K562 (cell line): Measurements from ENCODE around the gene LYPD3. TPM values are rescaled to one million over a fixed set of nuclear protein-coding genes. Genes with fewer than 3 reads are reported as not detected.
A peak's percentile ranks its signal among the peaks of the same experiment; 100 is the strongest.

Experiments
- ATAC-seq: fragments of 200-7000 bp; cut with Tn5 transposase; 3 replicates; pipeline ENCODE4 v1.9.1; 2020; ENCODE audit warnings: moderate library complexity
- BruUV-seq: library from RNA; stranded (reverse); fragments of 400-500 nt; replicated peaks from 2 replicates; lab custom pipeline; 2021; lab: Mats Ljungman, UMichigan
- CTCF ChIA-PET: fragments of 300-600 bp; formaldehyde crosslinking; extraction: SDS; loops from one replicate; lab custom pipeline; 2021; ENCODE audit warnings: low intra/inter-chr PET ratio; lab: Yijun Ruan, JAX
- POLR2A ChIA-PET: fragments of 300-600, 350-650 bp; sonication (Branson Sonifier 250); formaldehyde crosslinking; extraction: SDS; loops from one replicate; lab custom pipeline; 2021; ENCODE audit warnings: antibody characterized with exemption, inconsistent platforms; lab: Yijun Ruan, JAX
- DNase-seq, 4 experiments: peaks; one replicate each; pipeline versions ENCODE4 v3.0.0 to v3.0.0-alpha.2; 2011 to 2018; ENCODE audit warnings: low spot score in 3 of 4, mixed read lengths in 3 of 4; ENCODE audit errors: extremely low read depth in 1 of 4
- FAIRE-seq: peaks from 2 replicates; lab custom pipeline; 2011; peaks lifted over from hg19 to GRCh38; lab: Jason Lieb, UNC
- H2AFZ ChIP-seq: 2 replicates; pipeline ENCODE4 v1.6.0; 2011; ENCODE audit warnings: low read depth, low read length, control low read depth, inconsistent platforms
- H3K27ac ChIP-seq: fragments of 200-600 bp; 3 replicates; pipeline ENCODE4 v1.8.0; 2011; ENCODE audit warnings: low read depth, mild to moderate bottlenecking, control low read depth, inconsistent platforms, low read length, moderate library complexity, mixed read lengths; ENCODE audit errors: extremely low read depth
- H3K27me3 ChIP-seq, 2 experiments: fragments of 300-600 bp in 1 of 2; 2 replicates in 1 of 2; 3 replicates in 1 of 2; pipeline versions ENCODE4 v1.6.0 to v1.8.0; 2011; ENCODE audit warnings: inconsistent platforms in 2 of 2, low read length in 2 of 2, mild to moderate bottlenecking in 1 of 2, mixed read lengths in 1 of 2, moderate library complexity in 1 of 2; ENCODE audit not compliant: control insufficient read depth in 2 of 2, insufficient read depth in 2 of 2
- H3K36me3 ChIP-seq: fragments of 300-600 bp; 3 replicates; pipeline ENCODE4 v1.8.0; 2011; ENCODE audit warnings: mild to moderate bottlenecking, low read length, inconsistent platforms; ENCODE audit not compliant: control insufficient read depth, insufficient read depth
- H3K4me1 ChIP-seq, 2 experiments: fragments of 200-600 bp in 1 of 2; replicated peaks in 1 of 2; 2 replicates in 1 of 2; 3 replicates in 1 of 2; pipeline versions ENCODE4 v1.5.1 to v1.8.0; 2011; ENCODE audit warnings: inconsistent platforms in 2 of 2, low read length in 2 of 2, mild to moderate bottlenecking in 1 of 2, mixed read lengths in 1 of 2, moderate library complexity in 1 of 2; ENCODE audit not compliant: control insufficient read depth in 2 of 2, insufficient read depth in 2 of 2
- H3K4me2 ChIP-seq: 2 replicates; pipeline ENCODE4 v1.6.1; 2011; ENCODE audit warnings: low read length, control low read depth, inconsistent platforms, mixed read lengths; ENCODE audit not compliant: insufficient read depth
- H3K4me3 ChIP-seq: fragments of 200-600 bp; sonication (generic), shearing (Covaris generic); 2 replicates; pipeline ENCODE4 v1.5.1; 2016; ENCODE audit warnings: control low read depth, inconsistent platforms
- H3K79me2 ChIP-seq: fragments of 200-600 bp; 3 replicates; pipeline ENCODE4 v1.8.0; 2011; ENCODE audit warnings: low read length, inconsistent platforms; ENCODE audit not compliant: control insufficient read depth, insufficient read depth
- H3K9ac ChIP-seq, 2 experiments: 2 replicates each; pipeline versions ENCODE4 v1.6.0 to v1.6.1; 2011; ENCODE audit warnings: low read depth in 2 of 2, low read length in 2 of 2, control low read depth in 1 of 2, inconsistent platforms in 1 of 2, mild to moderate bottlenecking in 1 of 2, mixed read lengths in 1 of 2; ENCODE audit not compliant: insufficient read depth in 1 of 2
- H3K9me1 ChIP-seq: one replicate; pipeline ENCODE4 v1.6.0; 2011; ENCODE audit warnings: inconsistent platforms, mild to moderate bottlenecking, low read length, moderate library complexity; ENCODE audit not compliant: control insufficient read depth, insufficient read depth
- H3K9me3 ChIP-seq: replicated peaks from 2 replicates; pipeline ENCODE4 v1.5.1; 2011; ENCODE audit warnings: low read depth, low read length, inconsistent platforms; ENCODE audit not compliant: control insufficient read depth, insufficient read depth
- H4K20me1 ChIP-seq: replicated peaks from 2 replicates; pipeline ENCODE4 v1.6.1; 2011; ENCODE audit warnings: low read length, inconsistent platforms, mixed read lengths; ENCODE audit not compliant: control insufficient read depth, insufficient read depth
- BHLHE40 ChIP-seq: IDR thresholded peaks from 2 replicates; pipeline ENCODE4 v1.6.1; 2011; ENCODE audit warnings: low read length, improper control_type of control experiment
- HIVEP1 ChIP-seq: fragments of 250-450 bp; sonication (Bioruptor Pico); IDR thresholded peaks from 2 replicates; pipeline ENCODE4 v1.4.0; 2020; ENCODE audit warnings: mild to moderate bottlenecking
- HOMEZ ChIP-seq: fragments of 250-450 bp; sonication (Bioruptor Pico); IDR thresholded peaks from 2 replicates; pipeline ENCODE4 v1.4.0; 2020; ENCODE audit warnings: mild to moderate bottlenecking, moderate library complexity
- NELFE ChIP-seq: IDR thresholded peaks from 2 replicates; pipeline ENCODE4 v1.6.1; 2011; ENCODE audit warnings: mild to moderate bottlenecking; ENCODE audit not compliant: insufficient read depth, insufficient read length
- NR0B1 ChIP-seq: fragments of 450-650 bp; IDR thresholded peaks from one replicate; pipeline ENCODE4 v1.6.1; 2018; ENCODE audit warnings: mild to moderate bottlenecking, moderate library complexity; ENCODE audit not compliant: partially characterized antibody
- SIRT6 ChIP-seq: IDR thresholded peaks from one replicate; pipeline ENCODE4 v1.6.1; 2012; ENCODE audit warnings: low read depth, mild to moderate bottlenecking, control low read depth, inconsistent platforms, low read length, moderate library complexity
- WGBS: fragments of 100-300 bp; shearing (Covaris generic); methylation state at CpG from one replicate; pipeline ENCODE4 v1.1.6; 2016; ENCODE audit warnings: low coverage, mixed read lengths; ENCODE audit not compliant: insufficient coverage; ENCODE audit errors: missing lambda C conversion rate; 5-methylcytosine and 5-hydroxymethylcytosine counted together
- in situ Hi-C: fragments of 300-500 bp; cut with MboI; formaldehyde crosslinking; loops from 4 replicates; pipeline ENCODE4 v1.15.0; 2018; ENCODE audit warnings: inconsistent platforms, mixed read lengths
- intact Hi-C: fragments of 100-400 bp; cut with micrococcal nuclease; formaldehyde crosslinking; loops from 2 replicates; pipeline ENCODE4 v1.14.2; 2022
- polyA plus RNA-seq, 8 experiments: library from polyadenylated mRNA; depleted of rRNA in 4 of 8; stranded (reverse) in 5 of 8; unstranded in 3 of 8; fragments of >200 nt; fragmentation: Nextera tagmentation in 2 of 8; fragmentation: Illumina TruSeq in 1 of 8; extraction: Ambion mirVana in 2 of 8; extraction: Trizol in 1 of 8; gene quantifications; 2 replicates each; pipeline versions ENCODE4 v1.2.1 to v1.2.3, GENCODE V29; 2011 to 2014; ENCODE audit warnings: inconsistent platforms in 1 of 8, missing spikeins in 1 of 8
- total RNA-seq, 7 experiments: library from RNA; depleted of rRNA in 6 of 7; stranded (reverse); fragments of >200 nt in 6 of 7; fragmentation: Illumina TruSeq in 2 of 7; extraction: Trizol in 2 of 7; gene quantifications; 2 replicates each; pipeline versions ENCODE4 v1.2.1 to v1.2.3, GENCODE V29; 2011 to 2021; ENCODE audit warnings: low replicate concordance in 1 of 7

LYPD3 gene
- total and polyA plus RNA-seq, 9 of the 15 experiments (the other 6 are each of a cell fraction or from before 2014, with no cell fraction given) = 0.04 to 0.33 (median 0.20) TPM; not detected in 1

GRCh38 chr19:43482193-43482592 is 16.8 kb upstream of the LYPD3 start:
- POLR2A ChIA-PET = interaction anchor here (0.6 to 0.7 kb wide), 2 partner anchors 23 to 53 kb away, joined by 3 to 4 read pairs; no protein-coding TSS in a partner anchor

More at GRCh38 chr19:43482193-43482592, 16.8 kb upstream of the LYPD3 start:
- H3K9me1 ChIP-seq = no peaks in the 10 kb centered on the region
- DNase-seq (no peak), ATAC-seq (no peak; the same call in 2 of the 3 replicates), FAIRE-seq (no peak)
- H3K4me2 ChIP-seq = no peak overlapping the region
- no peak overlapping the region for H3K9ac ChIP-seq
- intact Hi-C loops (no loop called here), in situ Hi-C loops (no loop called here)
- no peaks in the 10 kb centered on the region for H4K20me1 ChIP-seq
- no peak overlapping the region for H2AFZ ChIP-seq
- H3K4me3 ChIP-seq = no peak overlapping the region
- no TSS peak for BruUV-seq
- CTCF ChIA-PET = no interaction called here
- no peaks in the 10 kb centered on the region for H3K79me2 ChIP-seq
- TF ChIP-seq SIRT6 = no peak
- TF ChIP-seq NR0B1 = no peak
- TF ChIP-seq HIVEP1 (CRISPR knock-in tag) = no peak
- TF ChIP-seq HOMEZ (CRISPR knock-in tag) = no peak
- TF ChIP-seq NELFE = no peak
- peak; percentile 15; the same call in 1 of the 2 replicates for TF ChIP-seq BHLHE40
- no peaks in the 10 kb centered on the region for H3K36me3 ChIP-seq
- H3K27ac ChIP-seq = no peak overlapping the region
- no peaks in the 10 kb centered on the region for H3K27me3 ChIP-seq
- 39% methylated on average over 4 of the region's 4 CpGs for WGBS
- H3K4me1 ChIP-seq = peaks cover 3% of the 10 kb centered on the region in 2 experiments; a peak in 2 of 5 replicates
- H3K9me3 ChIP-seq = no peaks in the 10 kb centered on the region
